ENCODE measurements around the gene LEMD1. TPM values are rescaled to one million over a fixed set of nuclear protein-coding genes. Genes with fewer than 3 reads are reported as not detected.

Gene LEMD1
- total RNA-seq, 1 donor = not detected

- H4K20me1 ChIP-seq (ENCODE audit: insufficient read depth, low read length) = no peaks in the 10 kb centered on the region
- DNase-seq (ENCODE audit: insufficient read length, low spot score, missing footprints) = no peak
- H3K4me3 ChIP-seq (ENCODE audit: insufficient read depth, low read length) = no peak within 1 kb of the TSS
- H3K36me3 ChIP-seq (ENCODE audit: insufficient read depth, low read length) = no peaks in the 10 kb centered on the region
- H3K9me3 ChIP-seq (ENCODE audit: low read depth, low read length) = no peaks in the 10 kb centered on the region
- H3K4me2 ChIP-seq (ENCODE audit: insufficient read depth, low read length) = peak within 1 kb of the TSS; percentile 56
- H3K27ac ChIP-seq (ENCODE audit: low read depth, low read length) = no peak within 1 kb of the TSS
- TF ChIP-seq, protein P1, sequence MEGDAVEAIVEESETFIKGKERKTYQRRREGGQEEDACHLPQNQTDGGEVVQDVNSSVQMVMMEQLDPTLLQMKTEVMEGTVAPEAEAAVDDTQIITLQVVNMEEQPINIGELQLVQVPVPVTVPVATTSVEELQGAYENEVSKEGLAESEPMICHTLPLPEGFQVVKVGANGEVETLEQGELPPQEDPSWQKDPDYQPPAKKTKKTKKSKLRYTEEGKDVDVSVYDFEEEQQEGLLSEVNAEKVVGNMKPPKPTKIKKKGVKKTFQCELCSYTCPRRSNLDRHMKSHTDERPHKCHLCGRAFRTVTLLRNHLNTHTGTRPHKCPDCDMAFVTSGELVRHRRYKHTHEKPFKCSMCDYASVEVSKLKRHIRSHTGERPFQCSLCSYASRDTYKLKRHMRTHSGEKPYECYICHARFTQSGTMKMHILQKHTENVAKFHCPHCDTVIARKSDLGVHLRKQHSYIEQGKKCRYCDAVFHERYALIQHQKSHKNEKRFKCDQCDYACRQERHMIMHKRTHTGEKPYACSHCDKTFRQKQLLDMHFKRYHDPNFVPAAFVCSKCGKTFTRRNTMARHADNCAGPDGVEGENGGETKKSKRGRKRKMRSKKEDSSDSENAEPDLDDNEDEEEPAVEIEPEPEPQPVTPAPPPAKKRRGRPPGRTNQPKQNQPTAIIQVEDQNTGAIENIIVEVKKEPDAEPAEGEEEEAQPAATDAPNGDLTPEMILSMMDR (IDR thresholded peaks at IDR 0.05; ENCODE audit: extremely low read depth, low read depth, low read length) = no peak
- no peak within 1 kb of the TSS for H2AFZ ChIP-seq (ENCODE audit: low read length)
- H3K79me2 ChIP-seq (ENCODE audit: insufficient read depth, low read length) = no peaks in the 10 kb centered on the region
- H3K4me1 ChIP-seq (ENCODE audit: insufficient read depth, low read length) = peaks cover 8% of the 10 kb centered on the region
- H3K27me3 ChIP-seq (ENCODE audit: insufficient read depth, low read length) = peaks cover 33% of the 10 kb centered on the region
These were observed 65.3 kb downstream of the LEMD1 start, which contains the start of gene KLHDC8A for GRCh38 chr1:205356440-205357139. Gene KLHDC8A, minus strand, starts transcription at chr1:205356922. Its CDS starts 13,318 bp downstream, at chr1:205343604.

DNA sequence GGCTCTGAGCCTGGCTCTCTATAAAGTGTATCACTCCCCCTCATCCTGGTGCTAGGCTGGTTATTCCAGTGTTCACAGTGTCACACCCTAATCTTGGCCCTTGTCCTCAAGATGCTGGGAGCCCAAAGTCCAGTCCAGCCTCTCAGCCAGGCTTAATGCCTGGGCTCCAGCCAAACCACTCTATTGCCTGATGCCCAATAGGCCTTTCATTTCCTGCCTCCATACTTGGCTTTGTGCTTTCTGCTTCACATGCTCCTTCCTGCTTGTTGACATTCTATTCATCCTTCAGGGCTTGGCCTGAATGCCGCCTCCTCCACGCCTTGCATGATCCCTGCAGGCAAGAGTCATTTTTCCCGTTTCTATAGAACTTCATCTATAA, 66.8 kb downstream of the LEMD1 start:
- no peak for DNase-seq (ENCODE audit: insufficient read length, low spot score, missing footprints)
- Histone ChIP-seq H3K4me2 (ENCODE audit: insufficient read depth, low read length) (no peak overlapping the region), H4K20me1 (ENCODE audit: insufficient read depth, low read length) (no peaks in the 10 kb centered on the region)

DNA sequence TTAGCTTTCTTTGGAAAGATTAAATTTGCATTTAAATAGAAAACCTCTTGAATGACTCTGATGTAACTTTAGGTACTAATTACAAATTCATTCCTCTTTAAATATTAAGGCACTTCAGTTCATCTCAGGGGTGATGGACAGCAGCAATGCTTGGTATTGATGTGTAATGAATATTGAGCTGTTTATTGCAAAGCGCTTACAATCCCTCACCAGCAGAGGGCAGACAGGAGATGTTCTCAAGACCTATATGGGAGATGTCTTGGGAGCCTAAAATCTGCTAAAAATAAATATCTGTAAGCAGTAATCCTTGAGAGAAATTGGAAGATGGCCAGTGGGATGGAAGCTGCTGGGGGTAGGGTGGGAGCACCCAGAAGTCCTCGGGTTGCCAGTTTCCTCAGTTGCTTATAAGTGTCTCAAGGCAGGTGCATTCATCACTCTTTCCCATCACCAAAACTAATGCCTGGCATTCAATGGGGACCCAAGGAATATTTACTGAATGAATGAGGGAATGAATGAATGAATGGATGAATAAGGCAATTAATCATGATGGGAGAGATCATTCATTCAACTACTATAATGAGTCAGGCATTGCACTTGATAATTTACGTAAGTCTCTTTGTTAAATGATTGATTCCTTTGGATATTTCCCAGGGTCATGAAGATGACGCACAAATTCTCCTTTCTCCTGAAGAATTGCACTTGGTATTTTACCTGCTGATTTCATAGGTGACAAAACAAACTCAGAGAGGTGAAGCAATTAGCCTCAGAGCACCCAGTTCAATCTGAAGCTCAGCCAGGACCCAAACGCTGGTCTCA, 67.4 kb downstream of the LEMD1 start:
- DNase-seq (ENCODE audit: insufficient read length, low spot score, missing footprints) = peak; percentile 67
- no peak overlapping the region for H3K27ac ChIP-seq (ENCODE audit: low read depth, low read length)
- no peaks in the 10 kb centered on the region for H3K36me3 ChIP-seq (ENCODE audit: insufficient read depth, low read length)
- no peak overlapping the region for H3K4me3 ChIP-seq (ENCODE audit: insufficient read depth, low read length)
- TF ChIP-seq, protein P1 (IDR thresholded peaks at IDR 0.05; ENCODE audit: extremely low read depth, low read depth, low read length) = peak; percentile 92
- no peaks in the 10 kb centered on the region for H3K9me3 ChIP-seq (ENCODE audit: low read depth, low read length)
- H3K4me1 ChIP-seq (ENCODE audit: insufficient read depth, low read length) = peaks cover 8% of the 10 kb centered on the region
- H3K4me2 ChIP-seq (ENCODE audit: insufficient read depth, low read length) = no peak overlapping the region
- no peak overlapping the region for H2AFZ ChIP-seq (ENCODE audit: low read length)
- peaks cover 16% of the 10 kb centered on the region for H3K27me3 ChIP-seq (ENCODE audit: insufficient read depth, low read length)
- no peaks in the 10 kb centered on the region for H4K20me1 ChIP-seq (ENCODE audit: insufficient read depth, low read length)
- no peaks in the 10 kb centered on the region for H3K79me2 ChIP-seq (ENCODE audit: insufficient read depth, low read length)

More for the DNA sequence above, 66.8 kb downstream of the LEMD1 start:
- peaks cover 22% of the 10 kb centered on the region for H3K27me3 ChIP-seq (ENCODE audit: insufficient read depth, low read length)
- no peak overlapping the region for H2AFZ ChIP-seq (ENCODE audit: low read length)
- H3K27ac ChIP-seq (ENCODE audit: low read depth, low read length) = no peak overlapping the region
- no peak overlapping the region for H3K4me3 ChIP-seq (ENCODE audit: insufficient read depth, low read length)
- H3K4me1 ChIP-seq (ENCODE audit: insufficient read depth, low read length) = peaks cover 8% of the 10 kb centered on the region
- no peaks in the 10 kb centered on the region for H3K9me3 ChIP-seq (ENCODE audit: low read depth, low read length)
- H3K36me3 ChIP-seq (ENCODE audit: insufficient read depth, low read length) = no peaks in the 10 kb centered on the region
- TF ChIP-seq, protein P1 (IDR thresholded peaks at IDR 0.05; ENCODE audit: extremely low read depth, low read depth, low read length) = no peak
- no peaks in the 10 kb centered on the region for H3K79me2 ChIP-seq (ENCODE audit: insufficient read depth, low read length)

DNA sequence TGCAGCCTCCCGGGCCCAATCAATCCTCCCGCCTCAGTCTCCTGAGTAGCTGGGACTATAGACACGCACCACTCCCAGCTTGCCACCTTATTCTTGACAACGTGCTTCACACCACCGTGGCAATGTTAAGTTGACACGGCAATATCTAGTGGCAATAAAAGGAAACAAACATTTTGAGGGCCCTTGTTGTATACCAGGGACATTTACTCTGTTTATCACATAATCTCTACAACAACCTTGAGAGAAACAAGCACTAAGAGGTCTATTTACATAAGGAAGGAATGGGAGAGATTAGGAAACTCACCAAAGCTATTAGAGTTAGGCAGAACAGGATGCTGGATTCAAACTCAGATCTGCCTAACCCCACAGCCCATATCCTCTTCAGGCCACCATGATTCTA, 68.2 kb downstream of the LEMD1 start:
- Histone ChIP-seq H3K4me3 (ENCODE audit: insufficient read depth, low read length) (no peak overlapping the region), H3K27me3 (ENCODE audit: insufficient read depth, low read length) (peaks cover 23% of the 10 kb centered on the region), H3K36me3 (ENCODE audit: insufficient read depth, low read length) (no peaks in the 10 kb centered on the region), H3K4me1 (ENCODE audit: insufficient read depth, low read length) (peaks cover 8% of the 10 kb centered on the region), H3K9me3 (ENCODE audit: low read depth, low read length) (no peaks in the 10 kb centered on the region), H4K20me1 (ENCODE audit: insufficient read depth, low read length) (no peaks in the 10 kb centered on the region), H3K4me2 (ENCODE audit: insufficient read depth, low read length) (no peak overlapping the region), H2AFZ (ENCODE audit: low read length) (no peak overlapping the region), H3K79me2 (ENCODE audit: insufficient read depth, low read length) (no peaks in the 10 kb centered on the region), H3K27ac (ENCODE audit: low read depth, low read length) (no peak overlapping the region)
- TF ChIP-seq, protein P1 (IDR thresholded peaks at IDR 0.05; ENCODE audit: extremely low read depth, low read depth, low read length) = no peak
- DNase-seq (ENCODE audit: insufficient read length, low spot score, missing footprints) = no peak

Measured in osteoblast (primary cell).